GM12801 (cell line): ENCODE results near the gene SH2B2.

Experiments used
- CTCF ChIP-seq: IDR thresholded peaks from one replicate; pipeline ENCODE4 v1.5.1; 2011; ENCODE audit warnings: control low read depth; ENCODE audit not compliant: insufficient read length; ENCODE audit errors: extremely low read depth

The SH2B2 gene

GRCh38 chr7:102268635-102269034, 18.0 kb upstream of the SH2B2 start:
- TF ChIP-seq CTCF: no peak

- TF ChIP-seq CTCF: no peak
These were observed 16.3 kb upstream of the SH2B2 start for GRCh38 chr7:102270178-102270887.

- TF ChIP-seq CTCF: no peak
These were observed 15.4 kb upstream of the SH2B2 start for GRCh38 chr7:102271158-102271798.

GRCh38 chr7:102272075-102272916, 14.4 kb upstream of the SH2B2 start:
- no peak for TF ChIP-seq CTCF

- TF ChIP-seq CTCF: no peak
These were observed 13.5 kb upstream of the SH2B2 start for GRCh38 chr7:102272917-102273748.

GRCh38 chr7:102273749-102274712, 12.6 kb upstream of the SH2B2 start:
- TF ChIP-seq CTCF: no peak
